ENCODE results near the gene ADTRP.
"Not testable (repeated sequence)": the region's sequence is repeated elsewhere in the genome, so short reads cannot be mapped to it uniquely, and the experiment has no call there.

Gene ADTRP

GRCh38 chr6:11692451-11693376 lies 85.9 kb downstream of the ADTRP start:
- DNase-seq (ENCODE audit: low spot score), result no peak

DNA sequence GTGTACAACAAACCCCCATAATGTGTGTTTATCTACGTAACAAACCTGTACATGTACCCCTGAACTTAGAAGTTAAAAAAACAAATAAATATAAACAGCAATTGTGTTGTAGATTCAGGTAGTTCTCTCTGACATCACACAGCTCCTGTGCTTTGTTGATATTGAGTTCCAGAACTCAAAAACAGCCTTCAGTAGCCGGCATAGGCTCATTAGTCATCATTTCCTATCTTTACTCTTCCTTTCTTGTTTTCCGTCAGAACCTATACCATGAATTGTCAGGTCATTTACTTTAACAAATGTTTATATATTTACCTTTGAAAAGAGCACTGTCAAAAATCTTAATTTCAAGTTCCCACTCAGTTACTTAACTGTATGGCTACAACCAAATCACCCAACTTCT lies 88.8 kb downstream of the ADTRP start:
- DNase-seq (ENCODE audit: low spot score), result no peak

GRCh38 chr6:11689400-11689799 lies 89.2 kb downstream of the ADTRP start:
- not testable (repeated sequence) for DNase-seq (ENCODE audit: low spot score)

DNA sequence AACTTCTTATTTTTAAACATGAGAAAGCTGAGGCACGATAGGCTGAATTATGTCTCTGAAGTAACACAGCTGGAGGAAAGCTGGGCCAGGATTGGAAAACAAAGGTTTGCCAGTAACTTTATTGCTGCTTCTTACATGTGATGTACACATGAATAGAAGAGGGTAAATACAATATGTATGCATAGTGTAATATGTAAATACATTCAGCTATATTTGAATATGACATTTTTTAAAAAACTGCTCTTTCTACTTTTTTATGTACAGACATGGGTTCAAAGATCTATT lies 90.2 kb downstream of the ADTRP start:
- DNase-seq (ENCODE audit: low spot score), result no peak

DNA sequence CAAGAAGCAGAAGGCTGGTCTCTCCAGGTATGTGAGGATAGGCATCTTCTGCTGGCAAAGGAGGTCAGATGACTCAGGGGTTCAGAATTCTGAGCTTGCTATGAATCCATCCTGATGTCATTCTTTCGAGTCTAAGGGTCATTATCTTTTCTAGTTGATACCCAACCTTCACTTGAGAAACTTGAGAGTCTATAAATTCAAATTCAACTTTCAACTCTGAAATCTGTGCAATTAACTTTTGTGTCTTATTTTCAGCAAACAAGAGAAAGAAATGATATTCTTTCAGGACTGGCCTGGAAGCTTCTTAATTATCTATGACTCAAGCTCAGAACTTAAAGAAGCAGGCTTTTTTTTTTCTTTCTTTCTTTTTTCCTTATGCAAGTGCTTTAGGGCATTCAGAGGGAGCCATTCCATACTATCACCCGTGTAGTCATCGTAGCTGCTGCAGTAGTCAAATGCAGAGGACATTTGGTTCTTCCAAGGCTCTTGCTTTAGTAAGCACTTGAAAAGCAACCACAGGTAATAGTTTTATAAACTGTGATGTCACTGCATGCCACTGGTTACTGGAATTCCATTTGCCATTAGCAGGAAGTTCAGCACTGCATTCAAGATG lies 93.0 kb downstream of the ADTRP start:
- no peak for DNase-seq (ENCODE audit: low spot score)

GRCh38 chr6:11684901-11685480 lies 93.6 kb downstream of the ADTRP start:
- DNase-seq (ENCODE audit: low spot score), result no peak

DNA sequence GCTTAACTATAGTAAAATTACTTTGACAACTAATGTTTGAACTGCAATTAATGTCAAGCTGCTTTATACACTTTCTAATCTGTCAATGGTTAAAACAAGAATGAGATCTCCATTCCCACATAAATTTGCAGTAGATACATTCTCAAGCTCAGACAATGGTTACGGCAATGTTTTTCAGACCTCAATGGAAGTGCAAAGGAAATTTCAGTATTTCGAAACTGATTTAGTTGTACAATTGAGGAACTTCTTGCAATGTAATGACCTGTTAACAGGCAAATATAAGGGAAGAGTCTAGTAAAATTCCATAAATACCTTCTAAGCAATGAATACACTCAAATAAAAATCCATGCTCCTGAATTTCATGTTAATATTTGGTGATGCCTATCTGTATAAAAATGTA lies 94.7 kb downstream of the ADTRP start:
- no peak for DNase-seq (ENCODE audit: low spot score)

DNA sequence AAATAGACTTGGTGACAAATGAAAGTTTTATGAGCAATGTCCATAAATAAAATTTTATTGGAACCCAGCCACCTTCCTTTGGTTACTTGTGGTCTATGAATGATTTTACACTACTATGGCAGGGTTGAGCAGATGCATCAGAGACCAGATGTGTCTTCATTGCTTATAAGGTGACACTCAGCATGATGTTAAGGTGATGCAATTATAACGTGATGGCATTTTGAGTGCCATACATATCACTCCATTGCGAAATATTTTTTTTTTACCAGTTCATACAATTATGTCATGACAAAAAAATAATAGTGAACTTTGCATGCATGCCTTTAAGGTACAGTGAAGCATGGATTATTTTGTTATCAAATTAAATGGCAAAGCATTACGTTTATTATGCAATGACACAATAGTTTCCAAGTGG lies 96.0 kb downstream of the ADTRP start:
- DNase-seq (ENCODE audit: low spot score), result no peak

GRCh38 chr6:11681770-11682169 lies 96.8 kb downstream of the ADTRP start:
- DNase-seq (ENCODE audit: low spot score), result no peak

GRCh38 chr6:11681357-11681756 lies 97.2 kb downstream of the ADTRP start:
- DNase-seq (ENCODE audit: low spot score), result no peak

DNA sequence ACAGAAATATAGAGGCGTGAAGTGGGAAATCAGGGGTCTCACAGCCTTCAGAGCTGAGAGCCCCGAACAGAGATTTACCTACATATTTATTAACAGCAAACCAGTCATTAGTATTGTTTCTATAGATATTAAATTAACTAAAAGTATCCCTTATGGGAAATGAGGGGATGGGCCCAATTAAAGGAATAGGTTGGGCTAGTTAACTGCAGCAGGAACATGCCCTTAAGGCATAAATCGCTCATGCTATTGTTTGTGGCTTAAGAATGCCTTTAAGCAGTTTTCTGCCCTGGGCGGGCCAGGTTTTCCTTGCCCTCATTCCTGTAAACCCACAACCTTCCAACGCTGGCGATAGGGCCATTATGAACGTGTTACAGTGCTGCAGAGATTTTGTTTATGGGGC lies 98.1 kb downstream of the ADTRP start:
- DNase-seq (ENCODE audit: low spot score), result not testable (repeated sequence)

- no peak for DNase-seq (ENCODE audit: low spot score)
Measured at GRCh38 chr6:11679099-11679498, 99.5 kb downstream of the ADTRP start.

DNA sequence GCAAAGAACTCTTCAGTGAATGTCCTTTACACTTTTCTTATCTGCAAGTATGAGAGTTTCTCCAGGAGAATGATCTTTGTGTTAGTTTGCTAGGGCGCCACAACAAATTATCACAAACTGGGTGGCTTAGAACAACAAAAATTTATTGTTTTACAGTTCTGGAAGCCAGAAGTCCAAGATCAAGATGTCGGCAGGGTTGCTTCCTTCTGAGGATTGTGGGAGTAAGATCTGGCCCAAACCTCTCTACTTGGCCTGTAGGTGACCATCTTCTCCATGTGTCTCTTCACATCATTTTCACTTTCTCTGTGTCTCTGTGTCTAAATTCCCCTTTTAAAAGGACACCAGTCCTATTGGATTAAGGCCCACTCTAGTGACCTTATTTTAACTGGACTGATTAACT lies 103.0 kb downstream of the ADTRP start:
- no peak for DNase-seq (ENCODE audit: low spot score)

GRCh38 chr6:11672669-11673068 lies 105.9 kb downstream of the ADTRP start:
- DNase-seq (ENCODE audit: low spot score), result no peak

DNA sequence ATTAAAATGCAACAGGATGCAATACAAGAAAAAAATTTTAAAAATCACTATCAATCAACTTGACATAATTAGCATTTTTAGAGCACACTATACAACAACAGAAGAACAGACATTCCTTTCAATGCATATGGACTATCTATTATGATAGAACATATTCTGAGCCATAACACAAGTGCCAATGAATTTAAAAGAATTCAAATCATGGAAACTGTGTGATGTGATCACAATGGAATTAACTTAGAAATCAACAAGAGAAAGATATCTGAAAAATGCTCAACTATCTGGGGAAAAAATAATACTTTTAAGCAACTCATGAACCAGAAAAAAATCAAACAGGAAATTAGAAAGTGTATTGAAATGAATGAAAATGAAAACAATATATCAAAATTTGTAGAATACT lies 106.3 kb downstream of the ADTRP start:
- DNase-seq (ENCODE audit: low spot score), result no peak

- no peak for DNase-seq (ENCODE audit: low spot score)
Measured at GRCh38 chr6:11669696-11670095, 108.9 kb downstream of the ADTRP start.

GRCh38 chr6:11668455-11668854 lies 110.1 kb downstream of the ADTRP start:
- DNase-seq (ENCODE audit: low spot score), result no peak

DNA sequence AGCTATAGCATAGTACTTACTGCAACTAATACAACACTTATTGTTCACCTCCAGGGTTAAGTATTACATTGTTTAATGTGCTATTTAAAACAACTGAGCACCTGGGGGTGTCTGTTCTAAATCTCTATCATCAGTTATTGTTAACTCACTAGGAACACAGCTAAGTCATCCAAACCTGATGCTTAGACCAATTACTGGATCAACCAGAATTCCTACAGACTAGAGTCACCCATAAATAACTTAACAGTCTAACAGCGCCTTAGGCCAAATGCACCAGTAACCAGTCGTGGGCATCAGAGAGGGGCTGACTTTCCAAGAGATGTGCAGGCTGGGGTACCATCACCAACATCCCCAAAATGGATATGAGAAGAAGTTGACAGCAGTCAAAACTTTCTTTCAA lies 110.7 kb downstream of the ADTRP start:
- DNase-seq (ENCODE audit: low spot score), result no peak

DNA sequence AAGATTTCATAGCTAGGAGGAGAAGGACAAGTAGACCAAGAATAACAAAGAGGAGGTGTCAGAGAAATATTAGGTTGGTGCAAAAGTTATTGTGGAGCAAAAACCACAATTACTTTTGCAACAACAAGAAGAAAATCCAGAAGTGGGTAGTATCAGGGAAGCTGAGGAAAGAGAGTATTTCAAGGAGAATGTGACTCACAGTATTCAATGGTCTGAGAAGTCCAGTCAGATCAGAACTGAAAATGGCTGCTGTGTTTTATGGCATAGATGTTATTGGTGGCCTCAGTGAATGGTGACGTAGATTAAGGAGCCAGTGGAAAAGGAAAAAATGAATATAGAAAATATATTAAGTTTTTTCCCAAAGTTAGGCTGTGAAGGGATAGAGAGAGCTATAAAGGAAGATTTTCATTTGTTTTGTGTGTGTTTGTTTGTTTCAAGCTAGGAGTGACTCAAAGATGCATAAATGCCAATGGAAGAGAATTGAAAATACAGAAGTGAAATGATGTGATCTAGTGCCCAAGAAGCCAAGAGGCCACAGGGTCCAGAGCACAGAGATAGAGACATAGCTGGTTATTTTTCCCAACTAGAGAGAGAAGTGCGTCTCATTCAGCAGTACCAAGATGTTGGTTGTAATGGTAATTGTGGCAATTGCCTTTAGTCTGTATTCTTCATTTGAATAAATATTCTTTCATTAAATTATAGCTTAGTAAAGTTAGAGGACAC lies 112.8 kb downstream of the ADTRP start:
- no peak for DNase-seq (ENCODE audit: low spot score)

Data from HuH-7 (cell line).